Suprapubic skin (tissue), 4 donors: ENCODE results near the gene CAMK1D.

Experiments used
- POLR2A ChIP-seq, 2 donors: fragments of 450-650 bp; IDR thresholded peaks; one replicate each; pipeline ENCODE4 v1.6.1; 2017; ENCODE audit warnings: antibody characterized with exemption in 2 of 2, mild to moderate bottlenecking in 2 of 2, moderate library complexity in 2 of 2
- POLR2AphosphoS5 ChIP-seq, 3 donors: sonication (generic); formaldehyde crosslinking; IDR thresholded peaks; one replicate each; pipeline ENCODE4 v1.6.1; 2017; ENCODE audit warnings: antibody characterized with exemption in 3 of 3
- TF ChIP-seq, protein P1 (sequence below), 2 donors: fragments of 200-600 bp in 1 of 2; fragments of 450-650 bp in 1 of 2; sonication (generic) in 1 of 2; IDR thresholded peaks; one replicate each; pipeline ENCODE4 v1.5.1; 2016 to 2019; ENCODE audit warnings: antibody characterized with exemption in 2 of 2, mild to moderate bottlenecking in 1 of 2, moderate library complexity in 1 of 2

DNA sequence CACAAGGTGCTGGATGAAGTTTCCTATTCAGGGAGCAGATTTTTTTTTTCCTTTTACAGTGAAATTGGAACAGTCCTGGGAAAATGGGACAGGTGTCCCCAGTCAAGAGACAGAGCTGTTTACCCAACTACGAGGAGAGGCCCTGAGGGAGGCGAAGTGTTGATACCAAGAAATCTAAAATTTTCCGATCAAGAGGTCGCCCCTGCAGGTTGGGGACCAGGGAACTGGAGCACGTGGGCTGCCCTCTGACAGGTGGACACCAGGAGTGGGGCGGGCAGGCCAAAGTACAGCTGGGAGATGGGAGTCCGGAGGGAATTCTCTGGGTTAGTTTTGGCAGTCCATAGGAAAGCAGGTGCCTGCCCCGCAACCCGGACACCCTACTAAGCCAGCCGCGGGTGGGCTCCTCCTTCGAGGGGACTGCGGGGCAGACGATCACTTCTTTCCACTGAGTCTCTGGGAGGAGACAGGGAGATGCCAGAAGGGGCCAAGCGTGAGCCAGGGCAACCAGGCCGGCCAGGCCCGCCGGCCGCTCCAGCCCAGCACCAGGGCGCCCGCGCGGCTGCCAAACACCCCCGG lies 965 bp upstream of the CAMK1D start:
- no peak for TF ChIP-seq POLR2AphosphoS5 (IDR thresholded peaks at IDR 0.05)
- no peak for TF ChIP-seq POLR2A (IDR thresholded peaks at IDR 0.05)
- TF ChIP-seq, protein P1, sequence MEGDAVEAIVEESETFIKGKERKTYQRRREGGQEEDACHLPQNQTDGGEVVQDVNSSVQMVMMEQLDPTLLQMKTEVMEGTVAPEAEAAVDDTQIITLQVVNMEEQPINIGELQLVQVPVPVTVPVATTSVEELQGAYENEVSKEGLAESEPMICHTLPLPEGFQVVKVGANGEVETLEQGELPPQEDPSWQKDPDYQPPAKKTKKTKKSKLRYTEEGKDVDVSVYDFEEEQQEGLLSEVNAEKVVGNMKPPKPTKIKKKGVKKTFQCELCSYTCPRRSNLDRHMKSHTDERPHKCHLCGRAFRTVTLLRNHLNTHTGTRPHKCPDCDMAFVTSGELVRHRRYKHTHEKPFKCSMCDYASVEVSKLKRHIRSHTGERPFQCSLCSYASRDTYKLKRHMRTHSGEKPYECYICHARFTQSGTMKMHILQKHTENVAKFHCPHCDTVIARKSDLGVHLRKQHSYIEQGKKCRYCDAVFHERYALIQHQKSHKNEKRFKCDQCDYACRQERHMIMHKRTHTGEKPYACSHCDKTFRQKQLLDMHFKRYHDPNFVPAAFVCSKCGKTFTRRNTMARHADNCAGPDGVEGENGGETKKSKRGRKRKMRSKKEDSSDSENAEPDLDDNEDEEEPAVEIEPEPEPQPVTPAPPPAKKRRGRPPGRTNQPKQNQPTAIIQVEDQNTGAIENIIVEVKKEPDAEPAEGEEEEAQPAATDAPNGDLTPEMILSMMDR (IDR thresholded peaks at IDR 0.05), result no peak
